ENCODE measurements around the gene FILIP1.

DNA sequence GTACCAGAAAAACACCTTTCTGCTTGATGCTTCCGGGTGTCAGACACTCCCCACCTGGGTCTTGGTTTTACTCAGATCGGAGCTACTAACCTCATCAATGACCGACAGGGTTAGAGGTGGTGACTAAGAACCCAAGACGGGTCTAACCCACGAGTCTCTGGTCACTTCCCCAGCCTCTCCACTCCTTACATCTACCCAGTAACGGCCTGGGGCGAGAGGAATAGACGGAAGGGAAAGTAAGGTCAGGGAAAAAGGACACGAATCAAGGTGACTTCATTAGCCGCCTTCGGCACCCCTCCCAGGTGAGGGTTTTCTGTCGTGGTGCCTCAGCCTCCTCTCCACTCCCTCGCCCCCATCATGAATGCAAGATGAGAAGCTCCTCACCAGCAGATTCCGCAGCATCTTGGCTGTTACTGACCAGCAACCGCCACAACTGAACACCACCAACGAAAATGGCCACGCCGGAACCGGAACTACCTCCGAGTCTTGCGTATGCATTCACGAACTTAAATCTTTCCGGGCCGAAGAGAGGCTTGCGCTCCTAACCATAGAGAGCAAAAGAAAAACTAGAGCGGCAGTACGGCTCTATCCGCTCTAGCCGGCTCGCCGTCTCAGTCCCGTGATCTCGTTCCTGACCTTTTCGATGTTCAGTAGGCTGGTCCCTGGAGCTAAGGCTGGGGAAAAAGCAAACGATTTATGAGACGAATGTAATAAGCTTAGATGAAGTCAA, 250.1 kb downstream of the FILIP1 start, which contains the start of gene COX7A2:
- TF ChIP-seq RFX5 (IDR thresholded peaks at IDR 0.05; ENCODE audit: low read length) (peak; percentile 52; the same call in 1 of the 2 replicates), EP300 (IDR thresholded peaks at IDR 0.05; ENCODE audit: borderline replicate concordance in 1 of 2, low read depth in 1 of 2, low read length in 1 of 2) (peak in 1 of 2 experiments; percentile 16; a peak in 1 of 4 replicates), TCF12 (IDR thresholded peaks at IDR 0.05) (peak; percentile 41; the same call in 1 of the 2 replicates), GABPA (IDR thresholded peaks at IDR 0.05; ENCODE audit: low read depth) (peak; percentile 97), NRF1 (IDR thresholded peaks at IDR 0.05; ENCODE audit: low read depth, low read length) (no peak), SIN3A (IDR thresholded peaks at IDR 0.05; ENCODE audit: borderline replicate concordance, low read depth, low read length) (peak; percentile 75; the same call in 1 of the 2 replicates)
- TF ChIP-seq, protein P1, sequence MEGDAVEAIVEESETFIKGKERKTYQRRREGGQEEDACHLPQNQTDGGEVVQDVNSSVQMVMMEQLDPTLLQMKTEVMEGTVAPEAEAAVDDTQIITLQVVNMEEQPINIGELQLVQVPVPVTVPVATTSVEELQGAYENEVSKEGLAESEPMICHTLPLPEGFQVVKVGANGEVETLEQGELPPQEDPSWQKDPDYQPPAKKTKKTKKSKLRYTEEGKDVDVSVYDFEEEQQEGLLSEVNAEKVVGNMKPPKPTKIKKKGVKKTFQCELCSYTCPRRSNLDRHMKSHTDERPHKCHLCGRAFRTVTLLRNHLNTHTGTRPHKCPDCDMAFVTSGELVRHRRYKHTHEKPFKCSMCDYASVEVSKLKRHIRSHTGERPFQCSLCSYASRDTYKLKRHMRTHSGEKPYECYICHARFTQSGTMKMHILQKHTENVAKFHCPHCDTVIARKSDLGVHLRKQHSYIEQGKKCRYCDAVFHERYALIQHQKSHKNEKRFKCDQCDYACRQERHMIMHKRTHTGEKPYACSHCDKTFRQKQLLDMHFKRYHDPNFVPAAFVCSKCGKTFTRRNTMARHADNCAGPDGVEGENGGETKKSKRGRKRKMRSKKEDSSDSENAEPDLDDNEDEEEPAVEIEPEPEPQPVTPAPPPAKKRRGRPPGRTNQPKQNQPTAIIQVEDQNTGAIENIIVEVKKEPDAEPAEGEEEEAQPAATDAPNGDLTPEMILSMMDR (IDR thresholded peaks at IDR 0.05) = no peak
- TF ChIP-seq, protein P2, sequence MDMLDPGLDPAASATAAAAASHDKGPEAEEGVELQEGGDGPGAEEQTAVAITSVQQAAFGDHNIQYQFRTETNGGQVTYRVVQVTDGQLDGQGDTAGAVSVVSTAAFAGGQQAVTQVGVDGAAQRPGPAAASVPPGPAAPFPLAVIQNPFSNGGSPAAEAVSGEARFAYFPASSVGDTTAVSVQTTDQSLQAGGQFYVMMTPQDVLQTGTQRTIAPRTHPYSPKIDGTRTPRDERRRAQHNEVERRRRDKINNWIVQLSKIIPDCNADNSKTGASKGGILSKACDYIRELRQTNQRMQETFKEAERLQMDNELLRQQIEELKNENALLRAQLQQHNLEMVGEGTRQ (IDR thresholded peaks at IDR 0.05; ENCODE audit: borderline replicate concordance, low read depth, low read length) = no peak
- TF ChIP-seq, protein P3, sequence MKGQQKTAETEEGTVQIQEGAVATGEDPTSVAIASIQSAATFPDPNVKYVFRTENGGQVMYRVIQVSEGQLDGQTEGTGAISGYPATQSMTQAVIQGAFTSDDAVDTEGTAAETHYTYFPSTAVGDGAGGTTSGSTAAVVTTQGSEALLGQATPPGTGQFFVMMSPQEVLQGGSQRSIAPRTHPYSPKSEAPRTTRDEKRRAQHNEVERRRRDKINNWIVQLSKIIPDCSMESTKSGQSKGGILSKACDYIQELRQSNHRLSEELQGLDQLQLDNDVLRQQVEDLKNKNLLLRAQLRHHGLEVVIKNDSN (IDR thresholded peaks at IDR 0.05; ENCODE audit: borderline replicate concordance, low read depth) = peak; percentile 77
